ENCODE measurements around the gene HIVEP3. TPM values are rescaled to one million over a fixed set of nuclear protein-coding genes. Genes with fewer than 3 reads are reported as not detected.

HIVEP3 gene
- total RNA-seq, 1 donor from 2014 or later = 38.9 TPM

DNA sequence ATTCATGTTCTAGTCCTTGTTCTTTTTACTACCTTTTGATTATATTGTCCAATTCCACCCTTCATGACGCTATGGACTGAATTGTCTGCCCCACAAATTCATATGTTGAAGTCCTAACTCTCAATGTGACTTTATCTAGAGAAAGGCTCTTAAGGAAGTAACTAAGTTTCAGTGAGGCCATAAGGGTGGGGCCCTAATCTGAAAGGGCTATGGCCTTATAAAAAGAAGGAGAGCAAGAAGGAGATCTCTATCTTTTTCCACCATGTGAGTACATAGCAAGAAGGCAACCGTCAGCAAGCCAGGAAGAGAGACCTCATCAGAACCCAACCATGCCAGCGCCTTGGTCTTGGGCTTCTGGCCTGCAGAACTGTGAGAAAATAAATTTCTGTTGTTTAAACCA lies 95.9 kb downstream of the HIVEP3 start:
- intact Hi-C loops (cut with micrococcal nuclease) = no loop called here

GRCh38 chr1:41819843-41820242 lies 98.9 kb downstream of the HIVEP3 start:
- intact Hi-C loops (cut with micrococcal nuclease) = no loop called here

- intact Hi-C loops (cut with micrococcal nuclease) = no loop called here
These were observed 99.7 kb downstream of the HIVEP3 start for GRCh38 chr1:41819069-41819468.

GRCh38 chr1:41816061-41816460 lies 102.7 kb downstream of the HIVEP3 start:
- intact Hi-C loops (cut with micrococcal nuclease) = no loop called here

DNA sequence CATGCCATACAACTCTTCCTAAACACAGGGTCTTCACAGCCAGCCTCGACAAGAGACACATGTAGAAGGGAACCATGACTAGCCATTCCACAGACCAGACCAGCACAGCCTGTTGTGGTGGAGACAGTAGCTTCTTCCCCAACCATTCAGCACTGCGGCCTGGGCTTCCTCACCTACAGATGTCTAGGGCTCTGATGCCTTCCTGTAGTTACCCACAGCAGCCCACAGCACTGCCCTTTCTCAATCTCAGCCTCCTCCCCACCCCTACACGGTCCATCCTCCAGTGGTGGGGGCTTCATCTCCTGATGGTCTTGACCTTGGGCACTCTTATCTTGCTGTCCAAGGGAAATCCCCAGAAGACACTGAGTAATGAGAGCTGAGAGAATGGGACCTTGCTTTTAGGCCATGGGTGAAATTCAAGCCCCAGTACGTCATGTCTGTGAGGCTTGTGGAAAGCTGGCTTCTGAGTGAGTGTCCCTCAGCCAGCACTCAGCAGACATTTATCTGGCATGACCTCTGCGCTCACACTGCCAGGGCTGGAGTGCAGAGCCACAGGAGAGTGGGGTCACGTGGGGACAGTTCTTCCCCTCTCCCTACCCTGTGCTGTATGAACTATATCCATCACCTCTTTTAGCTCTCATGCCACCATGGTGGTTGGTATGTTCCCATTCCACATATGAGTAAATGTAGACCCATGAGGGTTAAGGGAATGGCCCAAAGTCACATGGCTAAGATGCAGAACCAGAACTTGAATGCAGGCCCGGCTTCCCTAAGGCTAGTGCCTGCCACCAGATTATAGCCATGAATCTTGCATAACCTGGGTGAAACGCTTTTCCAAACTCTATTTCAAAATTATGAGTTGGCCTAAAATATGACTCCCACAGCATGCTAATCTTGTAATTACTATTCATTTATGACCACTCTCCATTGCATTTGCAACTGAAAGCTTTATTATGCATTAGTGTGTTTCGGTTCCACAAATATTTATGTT lies 104.7 kb downstream of the HIVEP3 start:
- intact Hi-C loops (cut with micrococcal nuclease) = no loop called here

DNA sequence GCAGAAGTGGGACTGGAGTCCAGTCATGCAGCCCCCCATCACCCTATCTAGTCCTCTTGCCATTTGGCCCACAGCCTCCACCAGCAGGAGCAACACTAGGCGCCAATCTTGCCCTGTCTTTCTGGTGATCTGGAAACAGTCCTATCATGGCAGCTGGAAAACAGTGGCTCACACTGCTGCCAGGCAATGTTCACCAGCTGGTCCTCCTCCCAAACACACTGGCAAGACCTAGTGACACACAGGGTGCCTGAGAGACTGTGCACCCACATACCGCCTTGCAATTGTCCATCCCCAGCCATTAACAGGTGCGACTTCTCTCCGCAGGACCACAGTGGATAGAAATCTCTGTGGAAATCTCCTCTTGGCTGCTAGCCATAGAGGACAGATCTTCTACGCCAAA lies 105.5 kb downstream of the HIVEP3 start:
- intact Hi-C loops (cut with micrococcal nuclease) = no loop called here

DNA sequence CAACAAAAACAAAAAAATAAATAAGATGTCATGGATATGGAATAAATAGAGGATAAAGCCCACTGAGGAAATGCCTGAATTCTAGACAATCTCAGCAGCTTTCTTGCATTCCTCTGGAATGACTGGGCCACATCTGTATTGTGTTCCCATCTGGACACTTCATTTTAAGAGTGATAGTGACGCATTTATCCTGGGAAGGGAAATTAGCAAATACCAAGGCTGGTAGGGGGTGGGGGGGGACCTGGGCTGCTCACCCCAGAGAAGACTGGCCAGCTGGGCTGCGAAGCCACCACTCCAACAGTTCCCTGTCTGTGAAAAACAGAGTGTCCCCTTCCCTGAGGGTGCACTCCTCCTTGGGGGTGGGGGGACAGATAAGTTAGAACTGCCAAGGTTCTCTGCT lies 106.3 kb downstream of the HIVEP3 start:
- intact Hi-C loops (cut with micrococcal nuclease) = loop anchor here (1.0 kb wide), 6 partner anchors 9 to 361 kb away; no protein-coding TSS in a partner anchor

DNA sequence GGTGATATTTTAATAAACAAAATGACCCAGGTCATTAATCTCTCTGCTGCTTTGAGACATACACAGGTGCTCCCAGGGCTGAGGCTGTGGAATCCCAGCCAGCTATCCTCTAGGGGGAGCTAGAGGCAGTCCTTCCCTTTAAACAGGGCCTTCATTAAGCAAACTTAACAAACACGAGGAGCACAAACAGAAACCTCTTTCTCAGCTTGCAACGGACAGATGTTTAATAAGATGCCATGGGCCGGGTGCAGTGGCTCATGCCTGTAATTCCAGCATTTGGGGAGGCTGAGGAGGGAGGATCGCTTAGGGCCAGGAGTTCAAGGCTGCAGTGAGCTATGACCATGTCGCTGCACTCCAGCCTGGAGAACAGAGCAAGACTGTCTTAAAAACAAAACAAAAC lies 106.7 kb downstream of the HIVEP3 start:
- intact Hi-C loops (cut with micrococcal nuclease) = loop anchor here (1.0 kb wide), 6 partner anchors 9 to 361 kb away; no protein-coding TSS in a partner anchor

DNA sequence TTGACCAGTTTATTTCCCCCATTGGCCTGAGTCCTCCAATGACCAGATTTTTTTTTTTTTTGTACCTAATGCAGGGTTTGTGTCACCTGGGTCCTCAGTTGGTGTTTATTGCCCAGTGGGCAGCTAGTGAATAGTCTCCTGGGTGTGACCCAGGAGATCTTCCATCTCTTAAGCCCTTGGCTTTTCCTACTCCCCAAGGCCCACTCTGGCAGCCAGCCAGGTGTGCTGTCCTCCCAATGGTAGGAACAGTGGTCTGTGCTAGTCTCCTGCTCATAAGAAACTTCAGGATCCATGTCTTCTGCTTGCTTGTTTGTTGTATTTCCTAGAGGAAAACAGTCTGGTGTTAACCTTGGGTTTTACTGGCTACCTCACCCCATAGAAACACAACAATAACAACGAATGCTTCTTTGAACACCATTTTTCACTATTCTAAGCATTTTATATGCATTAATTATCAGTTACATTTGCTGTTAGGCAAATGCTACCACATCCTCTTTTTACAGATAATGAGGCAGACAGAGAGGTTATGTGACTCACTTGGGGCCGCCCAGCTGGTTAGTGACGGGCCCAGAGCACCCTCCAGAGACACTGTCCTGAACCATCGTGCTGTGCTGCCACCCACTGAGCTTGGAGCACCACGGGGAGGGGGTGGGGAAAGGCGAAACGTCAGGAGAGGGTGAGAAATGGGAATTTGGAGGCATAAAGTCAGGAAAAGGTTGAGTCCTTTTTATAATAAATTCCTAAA lies 107.5 kb downstream of the HIVEP3 start:
- intact Hi-C loops (cut with micrococcal nuclease) = loop anchor here (2.0 kb wide), 1 partner anchor 52 kb away; no protein-coding TSS in a partner anchor

DNA sequence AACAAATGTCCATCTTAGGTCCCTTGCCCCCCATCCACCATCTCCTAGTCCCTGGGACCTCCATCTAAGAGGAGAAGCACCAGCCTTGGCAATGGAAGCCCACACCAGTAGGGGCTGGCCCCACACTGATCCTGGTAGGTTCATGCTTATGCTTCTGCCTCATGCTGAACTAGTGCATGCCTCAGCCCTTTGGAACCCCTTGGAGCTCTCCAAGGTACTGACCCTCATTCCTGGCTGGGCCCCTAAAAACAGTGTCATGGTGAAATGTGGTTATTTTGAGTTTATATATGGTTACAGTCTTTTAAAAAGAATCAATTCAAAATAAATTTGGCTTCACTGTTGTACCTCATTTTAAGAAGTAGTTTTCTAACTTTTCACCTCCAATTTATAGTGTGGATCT lies 108.3 kb downstream of the HIVEP3 start:
- intact Hi-C loops (cut with micrococcal nuclease) = loop anchor here (2.0 kb wide), 1 partner anchor 52 kb away; no protein-coding TSS in a partner anchor

DNA sequence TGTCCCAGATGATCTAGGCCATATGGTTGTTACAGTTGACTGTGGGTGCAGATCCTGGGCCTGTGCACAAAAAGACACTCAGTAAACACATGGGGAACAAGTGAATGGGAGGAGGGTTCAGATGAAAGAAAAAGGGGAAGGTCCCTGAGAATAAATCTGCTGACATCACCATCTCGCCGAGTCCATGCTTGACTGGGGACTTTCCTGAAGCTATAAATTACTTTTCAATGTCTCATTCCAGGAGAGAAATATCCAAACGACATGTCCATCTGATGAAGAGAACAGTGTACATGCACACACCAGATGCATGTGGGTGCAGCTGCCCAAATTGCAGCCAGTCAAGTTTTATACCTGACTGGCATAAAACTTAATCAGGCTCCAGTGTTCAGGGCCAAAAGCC lies 109.0 kb downstream of the HIVEP3 start:
- intact Hi-C loops (cut with micrococcal nuclease) = loop anchor here (2.0 to 10.0 kb wide), 3 partner anchors 53 to 645 kb away; partner anchors contain the start of genes FOXJ3, PPCS and ZMYND12

- intact Hi-C loops (cut with micrococcal nuclease) = loop anchor here (1.0 to 10.0 kb wide), 6 partner anchors 15 to 647 kb away; partner anchors contain the start of genes FOXJ3, PPCS and ZMYND12
These were observed 111.3 kb downstream of the HIVEP3 start for GRCh38 chr1:41807390-41807789.

DNA sequence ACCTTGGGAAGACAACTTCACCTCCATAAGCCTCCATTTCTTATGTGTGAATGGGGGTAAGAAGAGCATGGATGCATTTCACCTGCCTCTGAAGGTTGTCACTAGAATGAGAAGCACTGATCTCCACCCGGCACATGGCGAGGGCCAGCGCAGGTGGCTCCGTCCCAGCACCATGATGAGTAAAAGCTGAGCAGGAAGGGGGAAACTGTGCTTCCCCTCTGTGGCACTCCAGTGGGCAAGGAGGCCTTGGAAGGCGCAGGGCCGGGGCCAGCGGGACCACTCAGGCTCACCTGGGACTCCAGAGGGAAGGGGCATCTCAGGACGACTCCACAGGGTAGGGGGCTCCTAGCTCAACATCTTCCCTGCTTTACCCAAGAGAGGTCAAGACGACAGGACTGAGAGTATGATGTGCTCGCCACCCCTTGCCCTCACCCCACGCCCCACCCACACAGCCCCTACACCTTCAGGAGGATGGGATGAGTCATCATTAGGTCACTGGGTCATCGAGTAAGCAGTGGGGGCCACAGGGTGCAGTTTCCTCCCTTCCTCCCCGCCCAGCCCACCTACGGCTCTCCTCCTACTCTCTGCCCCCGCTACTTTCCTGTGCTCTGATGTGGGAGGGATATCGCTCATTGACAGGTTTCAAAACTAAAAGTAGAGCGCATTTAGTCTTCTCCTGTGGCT lies 112.1 kb downstream of the HIVEP3 start:
- intact Hi-C loops (cut with micrococcal nuclease) = loop anchor here (1.0 to 10.0 kb wide), 6 partner anchors 14 to 648 kb away; partner anchors contain the start of genes FOXJ3, PPCS and ZMYND12

- intact Hi-C loops (cut with micrococcal nuclease) = loop anchor here (2.0 to 10.0 kb wide), 5 partner anchors 13 to 649 kb away; partner anchors contain the start of genes FOXJ3, PPCS and ZMYND12
These were observed 112.8 kb downstream of the HIVEP3 start for GRCh38 chr1:41805771-41806471.

DNA sequence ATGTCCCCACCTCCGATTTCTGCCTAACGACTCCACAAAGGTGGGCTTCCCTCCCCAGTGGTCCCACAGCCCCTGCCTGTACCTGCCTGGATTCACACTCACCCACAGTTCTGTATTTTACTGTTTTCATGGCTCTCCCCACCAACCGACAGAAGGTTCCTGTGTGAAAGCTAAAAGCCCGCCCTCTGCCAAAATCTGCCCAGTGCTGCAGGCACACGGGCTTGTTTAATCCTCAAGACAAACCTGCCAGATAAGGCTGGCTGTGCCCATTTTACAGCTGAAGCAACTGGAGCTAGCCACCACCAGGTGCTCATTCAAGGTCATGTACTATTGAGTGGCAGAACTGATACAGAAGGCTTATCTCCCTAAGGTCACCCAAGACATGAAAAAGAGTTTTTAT lies 114.5 kb downstream of the HIVEP3 start:
- intact Hi-C loops (cut with micrococcal nuclease) = loop anchor here (10.0 kb wide), 2 partner anchors 531 to 651 kb away; partner anchors contain the start of genes FOXJ3, PPCS and ZMYND12

DNA sequence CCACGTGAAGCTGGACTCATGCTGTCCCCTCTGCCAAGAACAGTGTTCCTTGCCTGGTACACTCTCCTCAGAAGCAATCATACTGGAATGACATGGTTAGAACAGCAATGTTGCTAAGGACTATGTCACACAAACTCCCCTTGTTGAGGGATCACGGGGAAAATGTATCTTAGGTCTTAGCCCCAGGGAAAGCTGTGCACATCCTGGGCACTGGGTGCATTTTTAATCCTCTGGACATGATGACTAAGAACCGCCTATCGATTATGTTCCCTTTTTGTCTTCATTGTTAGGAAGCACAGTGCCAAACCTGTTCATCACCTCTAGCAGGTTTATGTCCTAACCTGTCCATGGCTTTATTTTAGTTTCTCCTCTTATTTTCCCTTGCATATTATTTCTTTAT lies 115.1 kb downstream of the HIVEP3 start:
- intact Hi-C loops (cut with micrococcal nuclease) = loop anchor here (1.0 to 10.0 kb wide), 4 partner anchors 9 to 651 kb away; partner anchors contain the start of genes FOXJ3, PPCS and ZMYND12

DNA sequence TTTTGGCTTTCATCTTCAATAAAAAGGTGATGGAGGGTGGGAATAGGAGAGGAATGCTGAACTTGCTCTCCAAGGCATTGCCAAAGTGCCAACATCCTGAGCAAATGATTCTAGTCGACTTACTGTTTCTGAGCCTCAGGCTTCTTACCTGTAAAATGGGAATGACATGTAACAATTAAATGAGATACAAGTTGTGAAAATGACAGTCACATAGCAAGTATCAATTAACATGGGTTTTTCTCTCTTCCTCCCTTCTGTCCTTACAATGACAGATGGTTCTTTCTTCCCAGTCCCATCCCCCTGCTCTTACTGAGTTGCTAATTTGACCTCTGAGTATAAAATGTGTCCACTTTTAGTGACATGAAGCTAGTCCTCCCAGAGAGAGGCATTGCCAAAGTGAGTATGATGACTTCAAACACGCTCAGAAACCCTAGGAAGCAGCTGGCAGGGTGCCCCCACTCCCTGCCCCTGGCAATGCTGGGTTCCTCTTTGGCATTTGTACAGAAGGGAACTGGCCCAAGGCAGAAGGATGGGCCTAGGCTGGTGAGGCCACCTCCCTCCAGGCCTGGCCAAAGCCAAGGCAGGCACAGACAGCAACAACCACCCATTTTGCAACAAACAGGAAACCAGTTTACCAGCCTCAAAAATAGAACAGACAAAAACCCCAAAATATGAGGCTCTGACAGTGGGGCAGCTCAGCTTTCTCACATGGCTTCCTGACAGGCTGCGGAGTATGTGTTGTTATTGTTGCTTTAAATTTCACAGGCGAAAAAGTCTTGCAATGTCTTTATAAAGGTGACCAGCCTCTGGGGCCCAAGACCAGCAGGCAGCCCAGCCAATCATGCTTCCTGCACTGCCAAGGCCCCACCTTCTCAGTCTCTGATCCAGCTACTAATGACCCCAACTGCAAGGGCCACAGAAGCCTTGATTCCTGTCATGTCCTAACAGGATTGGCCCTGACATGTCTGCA lies 115.9 kb downstream of the HIVEP3 start:
- intact Hi-C loops (cut with micrococcal nuclease) = loop anchor here (1.0 to 10.0 kb wide), 4 partner anchors 9 to 652 kb away; partner anchors contain the start of genes FOXJ3, PPCS and ZMYND12

DNA sequence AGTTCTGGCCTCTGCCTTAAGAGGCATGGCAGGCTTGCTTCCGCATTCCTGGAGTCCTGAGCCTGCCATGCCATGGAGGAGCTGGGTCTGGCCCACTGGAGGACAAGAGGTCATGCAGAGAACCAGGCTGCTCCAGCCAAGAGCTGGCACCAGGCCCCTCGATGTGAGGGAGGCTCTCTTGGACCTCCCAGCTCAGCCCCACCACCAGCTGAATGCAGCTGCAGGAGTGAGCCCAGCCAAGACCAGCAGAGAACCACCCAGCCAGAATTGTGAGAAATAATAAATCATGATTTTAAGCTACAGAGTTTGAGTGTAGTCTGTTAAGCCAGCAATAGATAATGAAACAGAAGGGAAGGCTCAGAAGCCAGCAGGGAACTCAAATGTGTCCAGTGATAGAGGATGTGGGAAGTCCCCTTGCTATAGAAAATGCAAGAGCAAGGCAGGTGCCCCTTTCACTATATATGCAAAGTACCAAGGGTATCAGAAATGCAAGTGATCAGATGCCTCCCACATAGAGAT lies 118.4 kb downstream of the HIVEP3 start:
- intact Hi-C loops (cut with micrococcal nuclease) = loop anchor here (10.0 kb wide), 2 partner anchors 534 to 654 kb away; partner anchors contain the start of genes FOXJ3, PPCS and ZMYND12

All from T-helper 1 cell treated with Interleukin-12 subunit alpha and Interleukin-12 subunit beta and Interleukin-4 antibody, amounts not matched to agents 30 ng/mL and 1 ng/mL, for 36 hours (primary cell).